Neuron (in vitro differentiated cells): Measurements from ENCODE around the gene NEU2.
"Not testable (repeated sequence)": the region's sequence is repeated elsewhere in the genome, so short reads cannot be mapped to it uniquely, and the experiment has no call there.

ENCODE experiments used
- H2AFZ ChIP-seq: one replicate; pipeline ENCODE4 v1.6.1; 2013; ENCODE audit warnings: low read depth, mild to moderate bottlenecking, inconsistent platforms, low read length, moderate library complexity
- H3K27me3 ChIP-seq: one replicate; pipeline ENCODE4 v1.6.1; 2013; ENCODE audit warnings: low read length; ENCODE audit not compliant: insufficient read depth
- H3K36me3 ChIP-seq: one replicate; pipeline ENCODE4 v1.6.1; 2013; ENCODE audit warnings: low read length; ENCODE audit not compliant: insufficient read depth
- H3K4me1 ChIP-seq: one replicate; pipeline ENCODE4 v1.6.1; 2013; ENCODE audit warnings: low read length; ENCODE audit not compliant: insufficient read depth
- H3K4me3 ChIP-seq: 2 replicates; pipeline ENCODE4 v1.5.1; 2013; ENCODE audit warnings: mild to moderate bottlenecking, low read length, moderate library complexity
- H3K9me3 ChIP-seq: one replicate; pipeline ENCODE4 v1.6.1; 2013; ENCODE audit warnings: low read length

The NEU2 gene

DNA sequence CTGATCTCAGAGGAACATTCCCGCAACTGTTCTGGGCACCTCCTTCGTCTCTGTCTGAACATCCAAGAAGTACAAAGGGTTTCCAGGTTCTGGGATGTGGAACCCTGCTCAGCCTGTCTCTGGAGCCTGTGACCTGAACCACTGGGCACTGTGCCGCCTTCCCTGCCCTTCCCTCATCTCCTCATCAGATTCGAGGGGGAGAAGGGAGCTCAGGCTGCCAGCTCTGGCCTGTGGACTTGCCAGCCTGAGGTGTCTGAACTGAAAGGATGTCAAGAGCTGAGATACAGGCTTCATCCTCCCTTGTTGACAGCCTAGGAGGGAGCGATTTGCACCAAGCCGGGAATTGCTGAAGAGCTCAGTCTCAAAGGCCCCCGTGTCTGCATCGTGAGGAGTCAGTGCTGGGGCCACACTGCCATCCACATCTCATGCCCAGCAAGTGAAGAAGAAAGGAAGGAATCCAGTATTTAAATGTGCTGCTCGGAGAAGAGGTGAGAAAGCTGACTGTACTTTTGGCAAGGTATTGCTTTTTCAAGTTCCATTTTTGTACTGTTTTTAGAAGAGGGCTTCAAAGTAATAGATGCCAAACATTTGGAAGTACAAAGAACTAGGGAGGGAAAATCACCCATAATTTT lies 12.6 kb downstream of the NEU2 start:
- Histone ChIP-seq H3K9me3 (no peaks in the 10 kb centered on the region), H3K4me1 (no peaks in the 10 kb centered on the region), H3K36me3 (no peaks in the 10 kb centered on the region), H2AFZ (no peak overlapping the region), H3K4me3 (no peak overlapping the region), H3K27me3 (peaks cover 10% of the 10 kb centered on the region)

DNA sequence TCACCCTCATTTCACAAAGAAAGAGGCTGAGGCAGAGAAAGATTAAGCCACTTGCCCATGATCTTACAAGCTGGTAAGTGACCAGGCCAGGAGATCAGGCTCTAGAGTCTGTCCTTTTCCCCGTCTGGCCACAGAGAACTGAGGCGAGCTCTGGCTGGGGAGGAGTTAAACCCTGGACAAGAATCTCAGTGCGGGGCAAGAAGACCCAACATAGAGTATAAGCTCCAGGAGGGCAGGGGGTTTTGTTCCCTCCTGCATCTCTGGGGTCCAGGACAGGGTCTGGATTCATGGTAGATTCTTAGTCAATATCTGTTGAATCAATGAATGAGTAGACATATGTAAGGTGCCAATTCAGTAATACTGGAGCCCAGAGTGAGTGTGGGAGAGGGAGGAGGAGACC lies 14.7 kb downstream of the NEU2 start:
- H3K4me1 ChIP-seq: no peaks in the 10 kb centered on the region
- no peaks in the 10 kb centered on the region for H3K36me3 ChIP-seq
- H3K4me3 ChIP-seq: no peak overlapping the region
- H3K9me3 ChIP-seq: no peaks in the 10 kb centered on the region
- H3K27me3 ChIP-seq: peaks cover 22% of the 10 kb centered on the region
- H2AFZ ChIP-seq: no peak overlapping the region

DNA sequence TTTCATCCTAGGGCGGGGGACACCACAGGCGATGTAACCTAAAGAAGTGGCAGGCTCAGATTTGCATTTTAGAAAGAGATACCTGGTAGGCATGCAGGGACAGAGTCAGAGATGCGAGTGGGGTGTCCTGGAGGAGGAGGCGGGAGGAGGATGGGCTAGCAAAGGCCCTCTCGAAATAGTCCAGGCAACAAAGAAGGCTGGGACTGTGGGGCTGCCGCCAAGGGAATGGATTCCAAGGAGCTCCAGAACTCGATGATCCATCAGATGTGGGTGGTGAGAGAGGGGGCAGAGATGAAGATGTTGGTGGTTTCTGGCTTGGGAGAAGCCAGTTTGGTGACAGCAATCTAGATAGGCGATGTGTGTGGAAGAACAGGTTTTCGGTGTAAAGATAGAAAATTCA lies 15.2 kb downstream of the NEU2 start:
- no peaks in the 10 kb centered on the region for H3K9me3 ChIP-seq
- no peak overlapping the region for H3K4me3 ChIP-seq
- H3K4me1 ChIP-seq: no peaks in the 10 kb centered on the region
- H3K36me3 ChIP-seq: no peaks in the 10 kb centered on the region
- H2AFZ ChIP-seq: no peak overlapping the region
- peaks cover 23% of the 10 kb centered on the region for H3K27me3 ChIP-seq

DNA sequence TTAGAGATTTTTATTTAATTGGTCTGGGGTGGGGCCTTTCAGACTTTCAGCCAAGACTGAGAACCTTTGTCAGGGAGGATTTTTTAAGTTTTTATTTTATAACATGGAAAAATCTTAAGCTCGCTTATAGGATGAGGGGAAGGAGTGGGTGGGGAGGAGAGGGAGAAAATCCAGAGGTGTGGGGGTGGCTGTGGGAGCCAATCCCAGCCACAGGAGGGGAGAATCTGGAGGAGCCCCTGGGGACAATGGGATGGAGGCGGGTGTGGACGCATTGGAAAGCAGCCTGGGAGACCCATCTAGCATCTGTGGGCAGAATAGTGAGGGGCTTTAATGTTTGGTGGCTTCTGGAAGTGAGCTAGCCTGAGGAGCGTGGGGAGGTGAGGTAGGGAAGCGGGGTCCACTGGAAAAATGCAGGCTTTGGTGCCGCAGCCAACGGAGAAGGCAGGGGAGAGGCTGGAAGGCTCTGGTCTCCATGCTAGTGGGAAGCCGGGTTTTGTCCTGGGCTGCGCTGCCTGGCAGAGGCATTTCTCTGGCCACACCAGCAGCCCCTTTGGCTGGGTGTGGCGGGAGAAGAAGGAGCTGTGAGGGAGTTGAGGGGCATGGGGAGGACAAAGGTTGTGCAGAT lies 16.2 kb downstream of the NEU2 start:
- H2AFZ ChIP-seq: no peak overlapping the region
- H3K4me3 ChIP-seq: no peak overlapping the region
- peaks cover 23% of the 10 kb centered on the region for H3K27me3 ChIP-seq
- H3K9me3 ChIP-seq: no peaks in the 10 kb centered on the region
- H3K4me1 ChIP-seq: no peaks in the 10 kb centered on the region
- H3K36me3 ChIP-seq: no peaks in the 10 kb centered on the region

DNA sequence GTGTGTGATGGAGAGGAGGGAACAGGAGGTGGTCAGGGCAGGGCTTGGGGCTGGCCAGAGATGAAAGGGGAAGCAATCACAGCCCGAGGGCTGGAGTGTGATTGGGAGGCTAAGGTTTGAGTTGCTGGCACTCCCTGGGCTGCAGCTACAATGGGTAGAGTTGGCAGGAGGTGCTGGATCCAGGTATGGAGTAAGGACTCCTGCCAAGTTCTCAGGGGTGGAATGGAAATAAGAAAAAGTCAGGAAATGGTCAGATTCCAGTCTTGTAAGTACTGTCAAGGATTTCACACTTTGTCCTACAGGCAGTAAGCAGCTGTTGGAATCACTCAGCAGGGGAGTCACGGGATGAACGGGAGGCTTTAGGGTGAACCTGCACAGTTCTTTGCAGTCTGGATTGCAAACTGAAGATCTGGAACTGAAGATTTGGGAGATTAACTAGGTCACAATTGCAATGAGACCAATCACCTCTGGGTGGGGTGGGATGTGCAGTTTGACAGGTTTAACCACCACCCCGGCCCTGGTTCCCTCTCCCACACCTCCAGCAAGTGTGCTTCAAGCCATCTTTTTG lies 16.8 kb downstream of the NEU2 start:
- Histone ChIP-seq H3K27me3 (peaks cover 21% of the 10 kb centered on the region), H3K4me1 (no peaks in the 10 kb centered on the region), H2AFZ (no peak overlapping the region), H3K4me3 (no peak overlapping the region), H3K36me3 (no peaks in the 10 kb centered on the region), H3K9me3 (no peaks in the 10 kb centered on the region)

DNA sequence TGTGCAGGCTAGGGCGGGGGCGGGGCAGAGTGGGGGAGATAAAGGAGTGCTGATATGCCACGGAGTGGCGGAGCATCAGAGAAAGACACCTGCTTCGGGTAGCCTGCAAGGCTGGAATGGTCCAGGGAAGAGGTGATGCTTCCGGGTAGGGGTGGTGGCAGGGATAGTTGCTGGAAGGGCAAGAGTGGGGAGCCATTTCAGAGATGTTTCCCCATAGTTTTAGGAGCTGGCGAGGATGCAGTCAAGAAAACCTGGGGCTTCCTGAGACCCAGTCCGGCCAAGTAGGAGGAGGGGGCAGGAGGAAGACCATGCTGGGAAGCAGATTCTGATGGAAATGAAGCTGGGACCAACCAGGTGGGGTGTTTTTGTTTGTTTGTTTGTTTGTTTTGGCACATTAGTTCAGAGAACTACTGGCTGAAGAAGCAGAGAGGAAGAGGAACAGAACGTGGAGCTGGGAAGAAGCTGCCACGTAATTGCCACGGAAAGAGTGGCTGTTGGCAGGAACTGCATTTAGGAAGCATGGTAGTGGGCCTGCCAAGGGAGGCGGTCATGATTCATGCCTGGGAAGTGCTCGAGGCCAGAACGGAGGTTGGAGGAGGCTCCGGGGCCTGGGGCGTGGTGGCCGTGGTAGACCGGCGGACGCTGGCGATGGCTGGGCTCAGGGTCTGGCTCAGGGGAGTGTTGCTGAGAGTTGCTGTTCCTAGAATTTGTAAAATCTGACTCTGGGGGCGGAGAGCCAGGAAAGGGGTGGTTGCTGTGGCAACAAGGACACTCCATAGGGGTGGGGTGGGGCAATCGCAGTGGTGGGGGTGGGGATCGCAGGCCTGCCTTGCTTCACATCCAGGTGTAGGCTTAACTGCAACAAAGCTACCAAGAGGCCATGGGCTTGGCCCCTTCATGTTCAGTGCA lies 19.0 kb downstream of the NEU2 start:
- Histone ChIP-seq H2AFZ (no peak overlapping the region), H3K9me3 (no peaks in the 10 kb centered on the region), H3K27me3 (peaks cover 16% of the 10 kb centered on the region), H3K4me3 (no peak overlapping the region), H3K36me3 (no peaks in the 10 kb centered on the region), H3K4me1 (no peaks in the 10 kb centered on the region)

DNA sequence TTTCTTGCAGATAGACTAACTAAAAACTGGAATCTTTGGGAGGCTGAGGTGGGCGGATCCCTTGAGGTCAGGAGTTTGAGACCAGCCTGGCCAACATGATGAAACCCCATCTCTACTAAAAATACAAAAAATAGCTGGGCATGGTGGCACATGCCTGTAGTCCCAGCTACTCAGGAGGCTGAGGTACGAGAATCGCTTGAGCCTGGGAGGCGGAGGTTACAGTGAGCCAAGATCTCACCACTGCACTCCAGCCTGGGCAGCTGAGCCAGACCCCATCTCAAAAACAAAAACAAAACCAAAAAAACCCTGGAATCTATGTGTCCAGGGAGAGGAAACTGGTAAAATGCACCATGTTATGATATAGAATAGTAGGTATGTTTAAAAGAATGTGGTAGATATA lies 20.0 kb downstream of the NEU2 start:
- H3K4me3 ChIP-seq, H3K4me1 ChIP-seq, H3K9me3 ChIP-seq, H2AFZ ChIP-seq, H3K36me3 ChIP-seq: not testable (repeated sequence)
- peaks cover 16% of the 10 kb centered on the region for H3K27me3 ChIP-seq

DNA sequence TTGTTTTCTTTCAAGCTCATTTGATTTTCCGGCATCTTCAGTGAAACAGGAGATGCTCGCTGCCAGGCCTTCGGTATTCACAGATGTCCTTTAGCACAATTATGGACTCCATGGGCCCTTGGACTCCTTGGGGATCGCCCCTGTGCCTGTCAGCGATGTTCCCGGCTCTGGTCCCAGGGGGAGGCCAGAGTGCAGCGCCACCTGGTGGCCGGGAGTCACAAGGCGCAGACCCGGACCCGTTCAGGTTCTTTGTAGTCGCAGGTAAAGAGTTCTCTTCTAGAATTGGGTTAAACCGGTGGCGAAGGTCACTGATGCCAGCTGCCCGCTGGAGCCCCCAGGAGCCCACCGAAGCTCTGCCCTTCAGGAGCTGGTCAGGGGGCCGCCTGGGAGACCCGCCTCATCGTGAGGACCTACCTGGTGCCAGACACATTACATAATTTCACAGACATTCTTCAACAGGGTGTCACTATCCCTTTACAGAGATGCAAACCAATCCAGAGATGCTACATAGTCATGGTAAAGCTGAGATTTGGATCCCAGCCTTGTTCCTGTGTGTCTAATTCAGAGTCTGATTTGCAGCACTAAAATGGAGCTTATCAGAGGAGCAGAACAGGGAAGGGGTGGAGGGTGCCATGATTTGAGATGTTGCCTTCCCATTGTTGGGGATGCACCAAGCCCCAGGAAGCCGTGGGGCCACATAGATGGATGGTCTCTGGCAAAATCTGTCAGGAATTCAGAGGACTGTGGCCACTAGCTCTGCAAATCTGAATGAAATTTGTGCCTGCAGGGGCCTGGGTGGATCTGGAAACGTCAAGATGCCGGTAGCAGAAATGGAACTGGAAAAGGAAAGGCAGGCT lies 21.7 kb downstream of the NEU2 start:
- no peaks in the 10 kb centered on the region for H3K9me3 ChIP-seq
- peaks cover 13% of the 10 kb centered on the region for H3K27me3 ChIP-seq
- H3K36me3 ChIP-seq: no peaks in the 10 kb centered on the region
- no peaks in the 10 kb centered on the region for H3K4me1 ChIP-seq
- H2AFZ ChIP-seq: no peak overlapping the region
- no peak overlapping the region for H3K4me3 ChIP-seq

DNA sequence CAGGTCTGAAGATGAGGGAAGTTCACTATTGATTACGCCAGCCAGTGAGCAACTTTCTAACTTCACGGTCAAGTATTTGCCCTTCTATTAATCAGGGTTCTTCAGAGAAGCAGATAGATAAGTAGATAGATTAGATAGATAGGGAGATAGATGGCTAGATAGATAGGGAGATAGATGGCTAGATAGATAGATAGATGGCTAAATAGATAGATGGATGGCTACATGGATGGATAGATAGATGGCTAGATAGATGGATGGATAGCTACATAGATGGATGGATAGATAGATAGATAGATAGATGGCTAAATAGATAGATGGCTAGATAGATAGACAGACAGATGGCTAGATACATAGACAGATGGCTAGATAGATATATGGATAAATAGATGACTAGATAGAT lies 22.9 kb downstream of the NEU2 start:
- Histone ChIP-seq H3K36me3 (no peaks in the 10 kb centered on the region), H3K9me3 (no peaks in the 10 kb centered on the region), H3K4me3 (no peak overlapping the region), H3K27me3 (peaks cover 13% of the 10 kb centered on the region), H3K4me1 (no peaks in the 10 kb centered on the region), H2AFZ (no peak overlapping the region)

DNA sequence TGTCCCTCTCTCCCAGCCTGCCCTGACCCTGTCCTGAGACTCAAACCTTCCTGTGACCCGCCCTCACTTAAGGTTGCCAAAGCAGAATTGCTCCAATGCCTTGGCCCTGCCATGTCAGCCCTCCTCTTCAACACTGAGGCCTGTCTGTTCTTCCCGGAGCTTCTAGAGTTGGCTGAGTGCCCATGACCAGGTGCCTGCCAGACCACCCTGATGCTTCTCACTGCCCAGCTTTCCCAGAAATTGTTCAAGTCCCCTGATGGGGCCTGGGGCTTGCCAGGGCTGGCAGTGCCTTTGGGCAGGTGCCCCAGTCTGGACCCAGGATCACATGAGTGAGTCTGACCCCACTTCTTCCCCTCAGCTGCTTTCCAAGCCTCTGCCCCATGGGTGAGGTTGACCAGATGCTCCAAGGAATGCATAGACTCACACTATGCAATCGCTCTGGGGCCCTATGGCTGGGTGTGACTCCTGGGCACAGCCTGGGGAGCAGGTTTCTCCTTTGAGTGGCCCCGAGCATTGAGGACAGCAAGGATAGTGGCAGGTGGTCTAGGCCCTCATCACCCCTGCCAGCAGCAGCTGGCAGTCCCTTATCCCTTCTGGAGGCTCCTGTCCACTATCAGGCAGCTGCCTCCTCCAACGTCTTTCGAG lies 24.6 kb downstream of the NEU2 start:
- H3K4me1 ChIP-seq: peaks cover 10% of the 10 kb centered on the region
- no peak overlapping the region for H3K4me3 ChIP-seq
- no peak overlapping the region for H2AFZ ChIP-seq
- no peaks in the 10 kb centered on the region for H3K36me3 ChIP-seq
- H3K9me3 ChIP-seq: no peaks in the 10 kb centered on the region
- H3K27me3 ChIP-seq: peaks cover 3% of the 10 kb centered on the region

DNA sequence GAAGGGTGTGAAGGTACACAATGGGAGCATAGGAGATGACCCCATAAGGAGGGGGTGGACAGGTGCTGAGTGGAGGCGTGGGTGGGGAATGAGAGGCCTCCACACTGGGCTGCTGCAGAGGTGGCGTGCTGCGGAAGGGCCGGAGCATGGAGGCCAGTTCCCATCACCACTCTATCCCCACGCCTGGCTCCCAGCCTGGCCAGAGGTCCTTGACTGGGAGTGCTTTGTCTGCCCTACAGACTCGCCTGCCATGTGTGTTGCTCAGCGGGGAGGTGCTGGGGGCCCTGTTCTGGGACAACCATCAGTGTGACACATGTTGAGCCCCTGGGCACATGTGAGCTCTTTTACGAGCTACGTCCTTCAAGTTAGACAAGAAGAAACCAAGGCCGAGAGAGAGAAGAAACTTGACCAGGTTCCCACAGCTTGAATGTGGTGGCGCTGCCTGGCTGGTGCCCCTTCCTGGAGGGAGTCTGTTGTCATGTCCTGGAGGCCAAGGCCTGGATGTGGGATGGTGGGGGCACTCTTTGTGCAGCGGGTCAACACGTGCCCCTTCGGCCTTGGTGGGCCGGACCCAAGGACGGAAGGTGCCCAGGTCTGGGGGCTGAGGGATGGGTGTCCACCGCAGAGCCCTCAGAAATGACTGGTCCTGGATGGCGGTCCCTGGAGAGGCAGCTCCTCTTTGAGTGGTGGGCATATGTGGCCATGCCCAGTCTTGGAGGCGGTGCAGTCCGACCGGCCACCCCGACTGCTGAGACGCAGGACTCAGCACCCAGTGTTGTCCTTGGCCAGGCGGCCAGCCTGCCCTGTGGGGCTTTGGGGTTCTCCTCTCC lies 26.5 kb downstream of the NEU2 start:
- Histone ChIP-seq H3K4me3 (no peak overlapping the region), H3K27me3 (no peaks in the 10 kb centered on the region), H3K9me3 (no peaks in the 10 kb centered on the region), H3K36me3 (no peaks in the 10 kb centered on the region), H3K4me1 (peaks cover 11% of the 10 kb centered on the region), H2AFZ (no peak overlapping the region)

DNA sequence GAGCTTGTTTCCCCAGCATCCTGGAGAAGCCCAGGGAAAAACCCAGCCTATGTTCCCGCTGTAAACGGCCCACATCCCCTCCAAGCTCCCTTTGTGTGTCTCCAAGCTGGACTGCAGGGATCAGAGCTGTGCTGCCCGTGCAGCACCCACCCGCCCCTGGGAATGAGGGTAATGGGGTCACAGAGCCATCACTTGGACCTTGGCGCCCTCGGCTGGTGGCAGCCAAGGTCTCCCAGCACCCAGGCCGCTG lies 27.0 kb downstream of the NEU2 start:
- Histone ChIP-seq H3K27me3 (no peaks in the 10 kb centered on the region), H3K4me3 (no peak overlapping the region), H2AFZ (no peak overlapping the region), H3K9me3 (no peaks in the 10 kb centered on the region), H3K4me1 (peaks cover 11% of the 10 kb centered on the region), H3K36me3 (no peaks in the 10 kb centered on the region)
